COLO829 (cell line): ENCODE results near the gene E2F8.

ENCODE experiments used
- DNase-seq: peaks from one replicate; pipeline ENCODE4 v3.0.0; 2012; ENCODE audit warnings: low spot score

The E2F8 gene

DNA sequence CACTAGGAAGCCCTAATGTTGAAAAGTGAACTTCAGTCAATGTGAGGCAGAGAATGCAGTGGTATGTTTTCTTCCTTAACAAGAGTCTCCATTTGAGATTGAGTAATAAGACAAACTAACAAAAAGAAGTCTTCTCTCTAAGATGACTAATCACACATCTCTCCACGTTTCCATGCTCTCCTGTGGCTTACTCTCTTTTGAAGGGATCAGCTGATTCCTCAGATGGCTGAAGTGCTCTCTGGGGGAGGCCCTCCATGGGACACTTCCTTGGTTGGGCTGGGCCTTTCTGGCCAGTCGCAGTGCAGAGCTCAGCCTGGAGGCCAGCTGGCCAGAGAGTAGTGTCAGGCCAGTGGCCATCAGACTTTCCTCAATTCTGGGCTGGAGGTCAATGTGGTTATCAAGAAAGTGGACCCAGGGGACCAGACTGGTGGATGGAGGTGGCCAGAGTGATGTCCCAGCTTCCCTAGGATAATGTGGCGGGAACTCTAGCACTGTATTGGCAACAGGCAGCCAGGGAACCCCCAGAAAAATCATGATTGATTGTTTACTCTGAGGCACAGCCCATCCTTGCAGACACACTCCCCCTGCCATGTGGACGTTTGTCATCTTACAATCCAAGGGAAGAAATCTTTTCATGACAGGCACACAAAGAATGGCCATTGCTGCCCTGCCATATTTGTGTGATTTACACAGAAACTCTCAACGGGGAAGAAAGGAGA lies 53.5 kb downstream of the E2F8 start:
- DNase-seq, result peak; percentile 68

DNA sequence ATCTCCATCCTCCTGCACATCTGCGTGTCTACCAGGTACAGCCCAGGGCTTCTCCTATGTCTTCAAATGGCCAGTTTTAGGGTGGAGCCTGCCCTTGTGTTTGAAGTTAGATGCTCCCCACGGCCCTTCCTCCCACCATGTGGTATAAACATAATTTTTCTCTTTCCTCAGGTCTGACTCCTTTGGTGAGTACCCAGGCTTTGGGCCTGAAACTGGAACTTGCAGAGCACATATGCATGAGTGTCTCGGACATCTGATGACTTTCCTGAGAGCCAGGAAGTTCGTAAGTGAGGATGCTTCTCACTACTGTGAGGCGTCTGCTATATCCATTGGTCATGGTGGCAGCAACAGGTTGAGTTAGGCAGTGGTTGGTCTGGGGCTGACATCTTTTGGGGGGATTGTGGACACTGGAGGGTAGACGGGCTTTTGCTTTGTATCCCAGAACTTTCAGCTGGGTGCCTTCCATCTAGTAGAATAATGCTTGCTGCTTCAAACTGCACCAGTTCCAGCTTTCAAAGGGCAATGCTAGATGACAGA lies 55.2 kb downstream of the E2F8 start:
- no peak for DNase-seq

DNA sequence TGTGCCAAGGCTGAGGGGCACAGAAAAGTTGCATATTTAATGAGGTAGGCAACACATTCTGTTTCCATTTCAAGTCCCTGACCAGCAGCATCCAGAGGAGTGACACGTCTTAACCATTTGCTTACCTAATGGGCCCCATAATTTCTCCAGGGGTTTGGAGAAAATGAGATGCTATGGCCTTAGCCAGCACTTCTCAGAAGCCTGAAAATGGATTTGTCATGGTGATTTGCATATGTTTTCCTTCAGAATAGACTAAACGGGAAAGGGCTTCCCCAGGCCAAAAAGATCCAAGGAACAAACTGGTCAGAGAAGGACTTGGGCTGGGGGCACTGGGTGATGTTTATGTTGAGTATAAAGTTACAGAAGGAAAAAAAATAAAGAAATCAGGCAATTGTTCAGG lies 55.7 kb downstream of the E2F8 start:
- DNase-seq, result no peak

DNA sequence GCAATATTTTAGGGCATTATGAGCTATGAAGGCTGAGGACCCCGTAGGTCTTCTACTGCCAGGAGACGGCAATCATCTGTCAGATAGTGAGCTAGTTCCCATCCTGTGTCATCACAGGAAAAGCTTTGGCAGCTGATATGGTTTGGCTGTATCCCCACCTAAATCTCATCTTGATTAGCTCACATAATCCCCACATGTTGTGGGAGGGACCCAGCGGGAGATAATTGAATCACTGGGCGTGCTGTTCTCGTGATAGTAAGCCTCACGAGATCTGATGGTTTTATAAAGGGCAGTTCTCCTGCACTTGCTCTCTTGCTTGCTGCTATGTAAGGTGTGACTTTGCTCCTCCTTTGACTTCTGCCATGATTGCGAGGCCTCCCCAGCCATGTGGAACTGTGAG lies 57.1 kb downstream of the E2F8 start:
- no peak for DNase-seq

DNA sequence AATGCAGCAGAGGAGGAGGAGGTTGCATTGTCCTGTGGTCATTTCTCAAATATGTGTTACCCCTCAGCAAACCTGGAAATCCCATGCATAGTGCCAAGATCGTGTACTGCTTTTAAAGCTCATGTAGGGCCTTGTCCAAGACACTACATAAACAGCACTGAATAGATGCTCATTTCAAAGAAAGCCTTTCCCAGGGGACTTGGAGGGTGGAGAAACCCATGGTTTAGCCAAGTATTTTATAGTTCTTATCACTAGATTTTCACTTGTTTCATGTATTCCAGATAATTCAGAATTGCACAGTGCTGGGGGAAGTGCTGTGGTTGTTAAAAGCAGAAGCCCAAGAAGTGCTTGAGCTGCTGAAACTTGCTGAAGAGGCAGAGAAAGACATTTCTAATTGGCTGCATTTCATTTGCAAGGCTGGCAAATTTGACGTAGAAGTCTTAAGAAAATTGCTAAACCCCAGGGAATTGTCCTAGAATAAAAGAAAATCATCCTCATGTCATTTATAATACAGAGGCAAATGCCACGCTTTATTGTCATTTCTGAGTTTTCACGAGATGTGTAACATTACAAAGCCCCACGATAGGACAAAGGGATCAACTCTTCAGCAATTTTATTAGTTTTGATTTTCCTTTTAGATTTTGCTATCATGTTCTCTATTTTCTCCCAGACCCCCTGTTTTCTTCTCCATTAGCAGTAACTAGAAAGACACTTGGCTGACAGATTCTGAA lies 59.0 kb downstream of the E2F8 start:
- DNase-seq, result no peak

DNA sequence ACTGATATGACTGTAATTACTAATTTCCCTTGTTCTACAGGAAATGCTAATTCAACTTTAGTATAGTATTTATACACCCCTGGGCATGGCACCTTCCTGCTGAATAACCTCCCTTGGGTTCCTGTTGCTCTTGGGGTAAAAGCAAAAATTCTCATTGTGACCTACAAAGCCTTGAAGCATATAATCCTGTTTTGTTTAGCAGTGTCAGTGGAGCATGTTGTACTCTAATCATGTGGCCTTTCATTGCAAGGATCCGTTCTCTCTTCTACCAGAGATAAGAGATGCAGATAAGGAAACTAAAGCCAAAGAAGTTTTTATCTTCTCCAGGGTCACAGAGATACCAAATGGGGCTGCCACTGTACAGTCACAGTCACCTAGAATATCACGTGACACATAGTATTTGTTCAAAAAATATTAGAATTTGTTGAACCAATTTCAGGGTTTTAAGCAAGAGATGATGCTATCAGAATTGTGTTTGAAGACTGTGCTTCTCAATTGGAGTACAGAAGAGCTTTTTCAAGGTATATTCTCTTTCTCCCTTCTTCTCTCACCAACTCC lies 64.0 kb downstream of the E2F8 start:
- DNase-seq, result no peak
